GM12878 (cell line): Measurements from ENCODE around the gene SSH3. TPM values are rescaled to one million over a fixed set of nuclear protein-coding genes. Genes with fewer than 3 reads are reported as not detected.

Experiments
- ATAC-seq: fragments of 200-7000 bp; cut with Tn5 transposase; 3 replicates; pipeline ENCODE4 v1.9.1; 2020; ENCODE audit warnings: mild to moderate bottlenecking, moderate library complexity
- BruUV-seq: library from RNA; stranded (reverse); fragments of 400-500 nt; replicated peaks from 2 replicates; lab custom pipeline; 2021; lab: Mats Ljungman, UMichigan
- CTCF ChIA-PET: fragments of 300-600 bp; sonication (Branson Sonifier 250); formaldehyde crosslinking; extraction: SDS; loops from one replicate; lab custom pipeline; 2021; ENCODE audit warnings: inconsistent platforms; lab: Yijun Ruan, JAX
- POLR2A ChIA-PET: fragments of 350-600 bp; formaldehyde crosslinking; extraction: SDS; loops from one replicate; lab custom pipeline; 2021; ENCODE audit warnings: inconsistent platforms; lab: Charles Lee
- RAD21 ChIA-PET: fragments of 300-600 bp; sonication (Branson Sonifier 250); formaldehyde crosslinking; loops from one replicate; lab custom pipeline; 2023; ENCODE audit warnings: antibody characterized with exemption; ENCODE audit not compliant: unreplicated experiment; lab: Charles Lee
- SMC1A ChIA-PET: fragments of 300-600 bp; sonication (Branson Sonifier 250); formaldehyde crosslinking; loops from one replicate; lab custom pipeline; 2023; ENCODE audit not compliant: unreplicated experiment, uncharacterized antibody; lab: Charles Lee
- DNase-seq: peaks from one replicate; pipeline ENCODE4 v3.0.0-alpha.2; 2011; ENCODE audit warnings: low read depth, low spot score
- FAIRE-seq: peaks from 3 replicates; lab custom pipeline; 2011; peaks lifted over from hg19 to GRCh38; lab: Jason Lieb, UNC
- H2AFZ ChIP-seq: 2 replicates; pipeline ENCODE4 v1.6.0; 2011; ENCODE audit warnings: low read depth, low read length, control low read depth; ENCODE audit not compliant: control insufficient read depth
- H3K27ac ChIP-seq: 2 replicates; pipeline ENCODE4 v1.5.1; 2011; ENCODE audit warnings: control low read depth; ENCODE audit not compliant: control insufficient read depth, insufficient read depth
- H3K27me3 ChIP-seq, 2 experiments: replicated peaks in 1 of 2; 2 replicates each; pipeline versions ENCODE4 v1.6.0 to v1.6.1; 2011; ENCODE audit warnings: low read length in 1 of 2; ENCODE audit not compliant: control insufficient read depth in 2 of 2, insufficient read depth in 2 of 2
- H3K36me3 ChIP-seq, 2 experiments: 2 replicates each; pipeline ENCODE4 v1.5.1; 2011; ENCODE audit warnings: low read length in 1 of 2; ENCODE audit not compliant: control insufficient read depth in 2 of 2, insufficient read depth in 2 of 2
- H3K4me1 ChIP-seq: 2 replicates; pipeline ENCODE4 v1.6.1; 2011; ENCODE audit warnings: mild to moderate bottlenecking, low read length, moderate library complexity, mixed read lengths; ENCODE audit not compliant: control insufficient read depth, insufficient read depth
- H3K4me2 ChIP-seq: 2 replicates; pipeline ENCODE4 v1.6.0; 2011; ENCODE audit warnings: control low read depth; ENCODE audit not compliant: control insufficient read depth, insufficient read depth
- H3K4me3 ChIP-seq: fragments of 200-600 bp; sonication (generic); 2 replicates; pipeline ENCODE4 v1.5.1; 2016
- H3K79me2 ChIP-seq: 2 replicates; pipeline ENCODE4 v1.6.0; 2011; ENCODE audit warnings: low read length; ENCODE audit not compliant: control insufficient read depth, insufficient read depth
- H3K9ac ChIP-seq: 2 replicates; pipeline ENCODE4 v1.8.0; 2011; ENCODE audit warnings: low read length, control low read depth, mixed read lengths; ENCODE audit not compliant: control insufficient read depth, insufficient read depth
- H3K9me3 ChIP-seq: replicated peaks from 3 replicates; pipeline ENCODE4 v1.5.1; 2011; ENCODE audit warnings: mild to moderate bottlenecking, low read length; ENCODE audit not compliant: control insufficient read depth, insufficient read depth
- H4K20me1 ChIP-seq: 2 replicates; pipeline ENCODE4 v1.6.0; 2011; ENCODE audit not compliant: control insufficient read depth, insufficient read depth
- EZH2 ChIP-seq: IDR thresholded peaks from 2 replicates; pipeline ENCODE4 v1.6.1; 2012; ENCODE audit warnings: low read depth, mild to moderate bottlenecking, control low read depth, inconsistent platforms, low read length, borderline replicate concordance; ENCODE audit not compliant: control insufficient read depth
- GATAD2B ChIP-seq: fragments of 450-650 bp; conservative IDR thresholded peaks from 2 replicates; pipeline ENCODE4 v1.6.1; 2017; ENCODE audit warnings: low read depth, mild to moderate bottlenecking, moderate library complexity
- MEF2B ChIP-seq: fragments of 450-650 bp; IDR thresholded peaks from 2 replicates; pipeline ENCODE4 v1.6.1; 2018; ENCODE audit warnings: mild to moderate bottlenecking, moderate library complexity; ENCODE audit not compliant: partially characterized antibody, poor library complexity, severe bottlenecking
- MYB ChIP-seq: fragments of 150-350 bp; IDR thresholded peaks from 2 replicates; pipeline ENCODE4 v1.6.1; 2014; ENCODE audit warnings: mild to moderate bottlenecking, low read depth, low read length, borderline replicate concordance
- NBN ChIP-seq: fragments of 450-650 bp; IDR thresholded peaks from 2 replicates; pipeline ENCODE4 v1.6.1; 2016
- RB1 ChIP-seq: fragments of 450-650 bp; formaldehyde crosslinking; IDR thresholded peaks from 2 replicates; pipeline ENCODE4 v1.6.1; 2017; ENCODE audit warnings: mild to moderate bottlenecking, borderline replicate concordance
- SIN3A ChIP-seq: IDR thresholded peaks from 2 replicates; pipeline ENCODE4 v1.6.1; 2012; ENCODE audit warnings: low read depth, low read length, improper control_type of control experiment
- SIX5 ChIP-seq: IDR thresholded peaks from 2 replicates; pipeline ENCODE4 v1.6.1; 2011; ENCODE audit warnings: mild to moderate bottlenecking, low read depth, low read length, moderate library complexity; ENCODE audit not compliant: severe bottlenecking
- SP1 ChIP-seq: IDR thresholded peaks from one replicate; pipeline ENCODE4 v1.6.1; 2011; ENCODE audit warnings: low read depth, low read length
- SPI1 ChIP-seq: IDR thresholded peaks from 2 replicates; pipeline ENCODE4 v1.6.1; 2011; ENCODE audit warnings: low read depth, mild to moderate bottlenecking, low read length, moderate library complexity, borderline replicate concordance; ENCODE audit not compliant: insufficient read depth
- ZNF24 ChIP-seq: fragments of 450-650 bp; IDR thresholded peaks from 2 replicates; pipeline ENCODE4 v1.6.1; 2017; ENCODE audit warnings: antibody characterized with exemption, mild to moderate bottlenecking
- WGBS: methylation state at CpG from one replicate; pipeline ENCODE4 v1.1.6; 2016; ENCODE audit warnings: low lambda C conversion rate; ENCODE audit not compliant: insufficient replicate concordance, insufficient coverage; ENCODE audit errors: missing lambda C conversion rate; 5-methylcytosine and 5-hydroxymethylcytosine counted together
- in situ Hi-C: fragments of 300-500 bp; cut with MboI; formaldehyde crosslinking; loops from 9 replicates; pipeline ENCODE4 v1.14.3; 2018; ENCODE audit warnings: mixed read lengths
- intact Hi-C: fragments of 100-400 bp; cut with micrococcal nuclease; formaldehyde crosslinking; loops from one replicate; pipeline ENCODE4 v1.14.2; 2022; ENCODE audit not compliant: unreplicated experiment
- polyA plus RNA-seq, 11 experiments: library from polyadenylated mRNA; depleted of rRNA in 4 of 11; unstranded in 6 of 11; stranded (reverse) in 5 of 11; fragments of >200 nt; fragmentation: Nextera tagmentation in 4 of 11; fragmentation: Illumina TruSeq in 1 of 11; extraction: Ambion mirVana in 4 of 11; extraction: Trizol in 1 of 11; gene quantifications; 1 replicate in 1 of 11; 2 replicates in 10 of 11; pipeline versions ENCODE4 v1.2.1 to v1.2.3, GENCODE V29; 2011 to 2016; ENCODE audit warnings: inconsistent platforms in 2 of 11, missing spikeins in 2 of 11, low read depth in 1 of 11
- total RNA-seq, 4 experiments: library from RNA; depleted of rRNA in 3 of 4; stranded (reverse); fragments of >200 nt in 3 of 4; fragmentation: Illumina TruSeq in 1 of 4; extraction: Trizol in 1 of 4; gene quantifications; 2 replicates each; pipeline versions ENCODE4 v1.2.1 to v1.2.3, GENCODE V29; 2013 to 2021
- TF ChIP-seq, protein P1 (sequence below): fragments of 450-650 bp; IDR thresholded peaks from 2 replicates; pipeline ENCODE4 v1.6.1; 2017; ENCODE audit warnings: mild to moderate bottlenecking, moderate library complexity

The SSH3 gene
- total and polyA plus RNA-seq, 10 of the 15 experiments (the other 5 are each of a cell fraction or from before 2014, with no cell fraction given) = 0.05 to 0.83 (median 0.28) TPM; not detected in 3

DNA sequence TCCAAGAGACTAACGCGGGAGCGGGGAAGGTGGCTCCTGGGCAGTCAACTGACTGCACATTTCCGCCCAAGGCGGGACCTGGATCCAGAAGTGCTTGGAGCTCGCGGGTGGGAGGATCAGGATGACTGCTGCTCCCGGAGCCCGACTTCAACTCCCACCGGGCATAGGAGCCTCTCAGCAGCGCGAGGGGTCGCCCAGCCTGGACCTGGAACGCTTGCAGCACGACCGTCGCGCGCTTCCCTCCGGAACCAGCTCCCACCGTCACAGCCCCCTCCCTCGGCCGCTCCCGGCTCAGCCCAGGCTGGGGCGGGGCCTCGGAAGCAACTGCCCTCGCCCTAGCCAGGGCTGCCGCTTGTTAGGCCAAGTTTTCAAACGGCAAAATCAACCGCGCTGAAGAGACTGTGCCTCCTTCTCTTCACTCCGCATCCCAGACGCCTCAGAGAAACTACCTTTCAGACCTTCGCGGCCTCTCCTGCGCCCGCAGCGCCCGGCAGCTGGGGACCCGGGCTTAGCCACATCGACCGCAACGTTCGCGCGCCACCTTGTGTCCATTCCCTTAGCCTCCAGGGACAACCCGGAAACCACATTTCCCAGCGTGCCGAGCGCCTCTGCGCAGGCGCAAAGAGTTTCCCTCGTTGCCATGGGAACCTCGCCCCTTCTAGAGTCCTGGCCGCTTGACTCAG, 14.0 kb downstream of the SSH3 start (continued):
- TF ChIP-seq, protein P1, sequence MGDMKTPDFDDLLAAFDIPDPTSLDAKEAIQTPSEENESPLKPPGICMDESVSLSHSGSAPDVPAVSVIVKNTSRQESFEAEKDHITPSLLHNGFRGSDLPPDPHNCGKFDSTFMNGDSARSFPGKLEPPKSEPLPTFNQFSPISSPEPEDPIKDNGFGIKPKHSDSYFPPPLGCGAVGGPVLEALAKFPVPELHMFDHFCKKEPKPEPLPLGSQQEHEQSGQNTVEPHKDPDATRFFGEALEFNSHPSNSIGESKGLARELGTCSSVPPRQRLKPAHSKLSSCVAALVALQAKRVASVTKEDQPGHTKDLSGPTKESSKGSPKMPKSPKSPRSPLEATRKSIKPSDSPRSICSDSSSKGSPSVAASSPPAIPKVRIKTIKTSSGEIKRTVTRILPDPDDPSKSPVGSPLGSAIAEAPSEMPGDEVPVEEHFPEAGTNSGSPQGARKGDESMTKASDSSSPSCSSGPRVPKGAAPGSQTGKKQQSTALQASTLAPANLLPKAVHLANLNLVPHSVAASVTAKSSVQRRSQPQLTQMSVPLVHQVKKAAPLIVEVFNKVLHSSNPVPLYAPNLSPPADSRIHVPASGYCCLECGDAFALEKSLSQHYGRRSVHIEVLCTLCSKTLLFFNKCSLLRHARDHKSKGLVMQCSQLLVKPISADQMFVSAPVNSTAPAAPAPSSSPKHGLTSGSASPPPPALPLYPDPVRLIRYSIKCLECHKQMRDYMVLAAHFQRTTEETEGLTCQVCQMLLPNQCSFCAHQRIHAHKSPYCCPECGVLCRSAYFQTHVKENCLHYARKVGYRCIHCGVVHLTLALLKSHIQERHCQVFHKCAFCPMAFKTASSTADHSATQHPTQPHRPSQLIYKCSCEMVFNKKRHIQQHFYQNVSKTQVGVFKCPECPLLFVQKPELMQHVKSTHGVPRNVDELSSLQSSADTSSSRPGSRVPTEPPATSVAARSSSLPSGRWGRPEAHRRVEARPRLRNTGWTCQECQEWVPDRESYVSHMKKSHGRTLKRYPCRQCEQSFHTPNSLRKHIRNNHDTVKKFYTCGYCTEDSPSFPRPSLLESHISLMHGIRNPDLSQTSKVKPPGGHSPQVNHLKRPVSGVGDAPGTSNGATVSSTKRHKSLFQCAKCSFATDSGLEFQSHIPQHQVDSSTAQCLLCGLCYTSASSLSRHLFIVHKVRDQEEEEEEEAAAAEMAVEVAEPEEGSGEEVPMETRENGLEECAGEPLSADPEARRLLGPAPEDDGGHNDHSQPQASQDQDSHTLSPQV = peak; percentile 62; the same call in 1 of the 2 replicates
- no peak for TF ChIP-seq SP1

DNA sequence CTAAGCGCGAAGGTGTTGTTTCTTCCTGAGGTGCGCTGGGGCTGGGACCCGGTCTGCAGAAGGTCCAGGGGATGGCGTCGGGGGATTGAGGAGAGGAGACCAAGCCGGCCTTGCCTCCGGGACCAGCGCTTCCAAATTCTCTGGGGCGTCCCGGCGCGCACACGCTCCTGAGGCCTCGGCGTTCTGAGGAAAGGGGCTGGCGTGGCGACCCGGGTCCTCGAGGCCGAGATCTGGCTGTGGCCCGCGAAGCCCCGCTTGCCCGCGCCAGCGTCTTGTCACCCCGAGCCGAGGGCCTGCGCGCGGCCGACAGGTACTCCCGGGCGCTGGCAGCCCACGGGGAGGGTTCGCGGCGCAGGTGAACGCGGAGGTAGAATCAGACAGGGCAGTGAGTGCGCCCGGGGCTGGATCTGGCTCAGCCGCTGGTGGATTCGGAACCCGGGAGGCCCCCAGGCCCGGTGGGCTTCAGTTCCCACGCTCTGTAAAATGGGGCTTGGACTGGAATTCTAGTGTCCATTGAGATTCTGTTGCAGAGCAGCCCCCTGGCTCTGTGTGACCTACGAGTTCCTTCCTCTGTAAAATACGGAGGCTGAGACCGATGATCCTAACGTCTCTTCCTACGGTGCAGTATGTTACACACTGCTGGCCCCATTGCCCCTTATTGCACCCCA, 14.7 kb downstream of the SSH3 start:
- peak; percentile 35 for ATAC-seq
- no peak overlapping the region for H3K27ac ChIP-seq
- in situ Hi-C loops = loop anchor here (5.0 kb wide), 1 partner anchor 56 kb away; no protein-coding TSS in a partner anchor
- RAD21 ChIA-PET = interaction anchor here (0.6 to 7.8 kb wide), 27 partner anchors 9 to 575 kb away, joined by 3 to 75 read pairs (median 5); partner anchors contain the start of genes ANKRD13D, GRK2, KDM2A and POLD4
- H3K4me2 ChIP-seq = peak overlapping the region; percentile 95
- peak overlapping the region; percentile 83; the same call in 1 of the 2 replicates for H3K9ac ChIP-seq
- DNase-seq = no peak
- TF ChIP-seq SIN3A (peak; percentile 36), SIX5 (no peak), EZH2 (no peak), MYB (0 out of 2 replicates have a peak, but pooled peaks have one; percentile 15), SPI1 (0 out of 2 replicates have a peak, but pooled peaks have one; percentile 4), RB1 (0 out of 2 replicates have a peak, but pooled peaks have one; percentile 5), GATAD2B (0 out of 2 replicates have a peak, but pooled peaks have one; percentile 26), ZNF24 (no peak), NBN (no peak), MEF2B (peak; percentile 3)
- TF ChIP-seq, all 136 proteins: peak for 6
- BruUV-seq = no TSS peak
- CTCF ChIA-PET = interaction anchor here (0.6 to 12.1 kb wide), 33 partner anchors 9 to 263 kb away, joined by 3 to 151 read pairs (median 4); partner anchors contain the start of genes ANKRD13D, GRK2 and POLD4
- H3K79me2 ChIP-seq = no peaks in the 10 kb centered on the region
- H2AFZ ChIP-seq = peak overlapping the region; percentile 92
- POLR2A ChIA-PET = interaction anchor here (0.5 to 2.6 kb wide), 10 partner anchors 25 to 204 kb away, joined by 3 to 25 read pairs (median 4); partner anchors contain the start of genes ANKRD13D, GRK2 and POLD4
- no peaks in the 10 kb centered on the region for H3K36me3 ChIP-seq
- SMC1A ChIA-PET = interaction anchor here (0.9 to 7.6 kb wide), 26 partner anchors 8 to 266 kb away, joined by 3 to 82 read pairs (median 5); partner anchors contain the start of genes GRK2 and POLD4
- H3K4me1 ChIP-seq = peaks cover 3% of the 10 kb centered on the region
- no peaks in the 10 kb centered on the region for H4K20me1 ChIP-seq
- H3K4me3 ChIP-seq = peak overlapping the region; percentile 80
- intact Hi-C loops = loop anchor here (1.0 to 2.0 kb wide), 5 partner anchors 30 to 237 kb away; no protein-coding TSS in a partner anchor
- peak; percentile 18 for FAIRE-seq
- no peaks in the 10 kb centered on the region for H3K27me3 ChIP-seq
- WGBS = under 1% methylated on average over 48 of the region's 53 CpGs
- H3K9me3 ChIP-seq = no peaks in the 10 kb centered on the region
